ENCODE results near the gene UBE3A.

DNA sequence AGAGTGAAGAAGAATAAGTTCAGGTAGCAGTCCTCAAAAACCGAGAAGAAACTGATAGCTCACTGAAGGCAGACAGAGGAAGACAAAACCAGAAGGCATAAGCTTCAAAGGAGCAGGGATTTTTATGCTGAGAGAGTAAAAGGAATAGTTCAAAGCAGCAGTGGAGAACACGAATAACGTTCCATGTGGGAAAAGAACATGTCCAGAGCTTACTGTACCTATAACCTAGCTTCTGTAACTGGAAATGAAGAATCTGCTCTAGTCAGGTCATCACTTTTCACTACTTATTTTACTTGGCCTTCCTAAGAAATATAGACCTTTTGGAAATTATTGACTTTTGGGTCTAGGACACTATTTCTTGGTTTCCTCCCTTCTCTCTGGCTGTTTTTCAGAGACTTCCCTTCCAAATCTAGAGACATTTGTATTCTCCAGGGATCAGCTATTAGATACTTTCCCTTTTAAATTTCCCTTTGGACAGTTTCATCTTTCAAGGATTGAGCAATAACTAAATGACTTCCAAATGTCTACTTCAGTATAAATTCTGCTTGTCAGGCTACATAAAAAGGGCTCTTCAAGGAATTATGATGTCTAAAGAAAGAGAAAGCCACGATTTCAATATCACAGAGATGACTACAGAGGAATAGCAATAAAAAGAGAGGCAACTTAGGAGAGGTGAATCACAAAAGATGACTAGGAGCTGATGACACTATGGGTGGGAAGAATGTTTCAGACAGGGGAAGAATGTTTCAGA is 46.7 kb downstream of the UBE3A start:
- TF ChIP-seq EZH2 (IDR thresholded peaks at IDR 0.05) (no peak), SP1 (IDR thresholded peaks at IDR 0.05; ENCODE audit: low read depth) (no peak), POLR2AphosphoS5 (IDR thresholded peaks at IDR 0.05; ENCODE audit: low read depth, low read length) (no peak), SRF (IDR thresholded peaks at IDR 0.05; ENCODE audit: low read depth) (no peak), YY1 (IDR thresholded peaks at IDR 0.05; ENCODE audit: extremely low read depth, insufficient replicate concordance, low read depth, low read length) (no peak), MAX (IDR thresholded peaks at IDR 0.05) (no peak), JUND (IDR thresholded peaks at IDR 0.05) (no peak), EGR1 (IDR thresholded peaks at IDR 0.05; ENCODE audit: low read depth) (no peak), RAD21 (IDR thresholded peaks at IDR 0.05; ENCODE audit: low read depth) (no peak), TCF7L2 (IDR thresholded peaks at IDR 0.05; ENCODE audit: borderline replicate concordance, extremely low read depth, insufficient read depth, insufficient read length) (no peak), POLR2A (IDR thresholded peaks at IDR 0.05; ENCODE audit: borderline replicate concordance, extremely low read depth, insufficient read depth, insufficient read length) (no peak)
- TF ChIP-seq, protein P1, sequence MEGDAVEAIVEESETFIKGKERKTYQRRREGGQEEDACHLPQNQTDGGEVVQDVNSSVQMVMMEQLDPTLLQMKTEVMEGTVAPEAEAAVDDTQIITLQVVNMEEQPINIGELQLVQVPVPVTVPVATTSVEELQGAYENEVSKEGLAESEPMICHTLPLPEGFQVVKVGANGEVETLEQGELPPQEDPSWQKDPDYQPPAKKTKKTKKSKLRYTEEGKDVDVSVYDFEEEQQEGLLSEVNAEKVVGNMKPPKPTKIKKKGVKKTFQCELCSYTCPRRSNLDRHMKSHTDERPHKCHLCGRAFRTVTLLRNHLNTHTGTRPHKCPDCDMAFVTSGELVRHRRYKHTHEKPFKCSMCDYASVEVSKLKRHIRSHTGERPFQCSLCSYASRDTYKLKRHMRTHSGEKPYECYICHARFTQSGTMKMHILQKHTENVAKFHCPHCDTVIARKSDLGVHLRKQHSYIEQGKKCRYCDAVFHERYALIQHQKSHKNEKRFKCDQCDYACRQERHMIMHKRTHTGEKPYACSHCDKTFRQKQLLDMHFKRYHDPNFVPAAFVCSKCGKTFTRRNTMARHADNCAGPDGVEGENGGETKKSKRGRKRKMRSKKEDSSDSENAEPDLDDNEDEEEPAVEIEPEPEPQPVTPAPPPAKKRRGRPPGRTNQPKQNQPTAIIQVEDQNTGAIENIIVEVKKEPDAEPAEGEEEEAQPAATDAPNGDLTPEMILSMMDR (IDR thresholded peaks at IDR 0.05 in 2 of 3, conservative IDR thresholded peaks at IDR 0.05 in 1 of 3; ENCODE audit: borderline replicate concordance in 1 of 3, insufficient read depth in 1 of 3, low read depth in 2 of 3, low read length in 2 of 3) = no peak
